Neural progenitor cell (in vitro differentiated cells): ENCODE measurements around the gene CEP170. TPM values are rescaled to one million over a fixed set of nuclear protein-coding genes. Genes with fewer than 3 reads are reported as not detected.
"Not testable (repeated sequence)": the region's sequence is repeated elsewhere in the genome, so short reads cannot be mapped to it uniquely, and the experiment has no call there.

Experiments
- DNase-seq: peaks from one replicate; pipeline ENCODE4 v3.0.0-alpha.2; 2016; ENCODE audit warnings: low spot score
- H2AFZ ChIP-seq: fragments of 200-600 bp; sonication (generic); replicated peaks from 2 replicates; pipeline ENCODE4 v1.6.1; 2016; ENCODE audit warnings: antibody characterized with exemption
- H3F3A ChIP-seq: fragments of 200-600 bp; sonication (generic); 2 replicates; pipeline ENCODE4 v1.6.1; 2016; ENCODE audit warnings: antibody characterized with exemption, low read depth
- H3K27ac ChIP-seq: fragments of 200-600 bp; sonication (generic); 2 replicates; pipeline ENCODE4 v1.5.1; 2016; ENCODE audit warnings: mild to moderate bottlenecking
- H3K27me3 ChIP-seq: fragments of 200-600 bp; sonication (generic); 2 replicates; pipeline ENCODE4 v1.6.1; 2016; ENCODE audit warnings: mild to moderate bottlenecking, moderate library complexity
- H3K36me3 ChIP-seq: fragments of 200-600 bp; sonication (generic); 2 replicates; pipeline ENCODE4 v1.5.1; 2016
- H3K4me1 ChIP-seq: fragments of 200-600 bp; sonication (generic); 2 replicates; pipeline ENCODE4 v1.6.1; 2016; ENCODE audit warnings: mixed run types
- H3K4me2 ChIP-seq: fragments of 200-600 bp; sonication (generic); 2 replicates; pipeline ENCODE4 v1.6.1; 2016
- H3K4me3 ChIP-seq: fragments of 200-600 bp; sonication (generic); 2 replicates; pipeline ENCODE4 v1.5.1; 2016
- H3K79me2 ChIP-seq: fragments of 200-600 bp; sonication (generic); 2 replicates; pipeline ENCODE4 v1.6.1; 2016; ENCODE audit warnings: low read depth
- H3K9ac ChIP-seq: fragments of 200-600 bp; sonication (generic); 2 replicates; pipeline ENCODE4 v1.6.1; 2016
- H3K9me3 ChIP-seq: fragments of 200-600 bp; sonication (generic); 2 replicates; pipeline ENCODE4 v1.5.1; 2016; ENCODE audit warnings: low read depth
- H4K20me1 ChIP-seq: fragments of 200-600 bp; sonication (generic); 2 replicates; pipeline ENCODE4 v1.6.1; 2016; ENCODE audit warnings: low read depth
- H3K27ac Mint-ChIP-seq: 3 replicates; pipeline ENCODE4 v1.8.0; 2021; ENCODE audit warnings: mixed read lengths
- H3K27me3 Mint-ChIP-seq: 2 replicates; pipeline ENCODE4 v1.8.0; 2022; ENCODE audit warnings: low read depth, mild to moderate bottlenecking, inconsistent platforms, moderate library complexity, mixed read lengths; ENCODE audit not compliant: insufficient read depth
- H3K36me3 Mint-ChIP-seq: 3 replicates; pipeline ENCODE4 v1.8.0; 2021; ENCODE audit warnings: mixed read lengths
- H3K4me1 Mint-ChIP-seq: 3 replicates; pipeline ENCODE4 v1.8.0; 2021; ENCODE audit warnings: mixed read lengths
- H3K4me3 Mint-ChIP-seq: 3 replicates; pipeline ENCODE4 v1.8.0; 2021; ENCODE audit warnings: mild to moderate bottlenecking, moderate library complexity, mixed read lengths
- H3K9me3 Mint-ChIP-seq: 3 replicates; pipeline ENCODE4 v1.8.0; 2020; ENCODE audit warnings: mixed read lengths
- CTCF ChIP-seq: fragments of 200-600 bp; sonication (generic); IDR thresholded peaks from 2 replicates; pipeline ENCODE4 v1.5.1; 2017; ENCODE audit warnings: antibody characterized with exemption, mild to moderate bottlenecking
- EZH2 ChIP-seq: fragments of 200-600 bp; sonication (generic); IDR thresholded peaks from 2 replicates; pipeline ENCODE4 v1.6.1; 2017; ENCODE audit warnings: antibody characterized with exemption, mild to moderate bottlenecking, moderate library complexity
- EZH2phosphoT487 ChIP-seq: fragments of 200-600 bp; sonication (generic); IDR thresholded peaks from 2 replicates; pipeline ENCODE4 v1.6.1; 2017; ENCODE audit warnings: antibody characterized with exemption
- total RNA-seq: library from RNA; depleted of rRNA; stranded (reverse); fragments of >200 nt; gene quantifications from 2 replicates; pipeline ENCODE4 v1.2.3, GENCODE V29; 2015; ENCODE audit warnings: low replicate concordance

CEP170 gene
- total RNA-seq, 1 donor from 2014 or later = 126 TPM

DNA sequence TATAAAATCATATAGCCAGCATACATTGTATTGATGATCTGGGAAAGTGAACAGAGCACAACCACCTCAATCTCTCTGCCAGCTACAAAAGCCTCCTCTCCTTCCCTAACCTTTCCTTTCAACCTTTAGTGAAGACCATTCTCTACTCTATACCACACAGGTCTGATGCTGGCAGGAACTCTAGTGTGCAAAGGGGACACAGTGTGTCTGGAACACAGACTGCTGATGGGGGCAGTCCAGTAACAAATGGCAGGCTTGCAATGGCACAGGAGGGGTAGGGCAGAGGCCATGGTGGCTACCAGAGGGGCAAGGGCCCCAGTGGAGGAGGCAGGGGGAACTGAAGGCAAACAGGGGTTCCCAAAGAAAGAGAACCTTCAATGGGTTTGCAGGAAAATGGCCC lies 37.0 kb downstream of the CEP170 start:
- peaks cover 70% of the 10 kb centered on the region for H3K79me2 ChIP-seq
- no peak for DNase-seq
- no peak overlapping the region for H2AFZ ChIP-seq
- no peak overlapping the region for H3K4me3 ChIP-seq
- no peaks in the 10 kb centered on the region for H3K9me3 ChIP-seq
- H3K4me1 Mint-ChIP-seq = no peaks in the 10 kb centered on the region
- TF ChIP-seq EZH2phosphoT487 (no peak), EZH2 (no peak), CTCF (no peak)
- H3K27ac Mint-ChIP-seq = no peak overlapping the region
- H3K9ac ChIP-seq = no peak overlapping the region
- H3K4me1 ChIP-seq = no peaks in the 10 kb centered on the region
- H3K36me3 ChIP-seq = peaks cover 21% of the 10 kb centered on the region
- peaks cover 71% of the 10 kb centered on the region for H3K36me3 Mint-ChIP-seq
- peaks cover 11% of the 10 kb centered on the region for H4K20me1 ChIP-seq
- H3K9me3 Mint-ChIP-seq = peaks cover 8% of the 10 kb centered on the region
- no peak overlapping the region for H3K27ac ChIP-seq
- H3K27me3 Mint-ChIP-seq = peaks cover 2% of the 10 kb centered on the region
- no peaks in the 10 kb centered on the region for H3F3A ChIP-seq
- no peaks in the 10 kb centered on the region for H3K27me3 ChIP-seq
- no peak overlapping the region for H3K4me3 Mint-ChIP-seq
- no peak overlapping the region for H3K4me2 ChIP-seq

- H3K36me3 Mint-ChIP-seq = peaks cover 69% of the 10 kb centered on the region
- Histone ChIP-seq H3K4me3 (no peak overlapping the region), H3K4me1 (no peaks in the 10 kb centered on the region), H4K20me1 (peaks cover 11% of the 10 kb centered on the region), H2AFZ (no peak overlapping the region), H3K4me2 (no peak overlapping the region), H3F3A (no peaks in the 10 kb centered on the region), H3K27ac (no peak overlapping the region), H3K36me3 (peaks cover 16% of the 10 kb centered on the region), H3K9me3 (no peaks in the 10 kb centered on the region), H3K79me2 (peaks cover 63% of the 10 kb centered on the region), H3K9ac (no peak overlapping the region), H3K27me3 (no peaks in the 10 kb centered on the region)
- H3K27ac Mint-ChIP-seq = no peak overlapping the region
- peaks cover 2% of the 10 kb centered on the region for H3K27me3 Mint-ChIP-seq
- no peak for TF ChIP-seq CTCF
- TF ChIP-seq EZH2phosphoT487 = no peak
- TF ChIP-seq EZH2 = no peak
- no peak overlapping the region for H3K4me3 Mint-ChIP-seq
- no peaks in the 10 kb centered on the region for H3K4me1 Mint-ChIP-seq
- no peak for DNase-seq
- peaks cover 7% of the 10 kb centered on the region for H3K9me3 Mint-ChIP-seq
Measured at GRCh38 chr1:243217349-243217748, 37.7 kb downstream of the CEP170 start.

DNA sequence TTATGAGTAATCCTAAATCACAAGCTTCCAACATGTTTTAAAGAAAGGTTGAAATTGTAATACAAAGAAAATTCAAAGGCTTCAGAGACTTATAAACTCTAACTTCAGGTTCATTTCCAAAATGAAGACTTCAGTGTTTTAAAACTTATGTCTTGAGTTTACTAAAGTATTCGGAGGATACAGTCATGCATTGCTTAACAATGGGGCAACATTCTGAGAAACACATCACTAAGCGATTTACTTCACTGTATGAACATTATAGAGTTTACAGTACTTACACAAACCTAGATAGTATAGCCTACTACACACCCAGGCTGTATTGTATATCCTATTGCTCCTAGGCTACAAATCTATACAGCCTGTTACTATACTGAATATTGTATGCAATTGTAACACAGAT lies 38.3 kb downstream of the CEP170 start:
- TF ChIP-seq EZH2phosphoT487 (no peak), CTCF (no peak), EZH2 (no peak)
- H4K20me1 ChIP-seq = peaks cover 11% of the 10 kb centered on the region
- Mint-ChIP-seq H3K9me3 (peaks cover 7% of the 10 kb centered on the region), H3K4me3 (no peak overlapping the region), H3K4me1 (no peaks in the 10 kb centered on the region), H3K36me3 (peaks cover 66% of the 10 kb centered on the region), H3K27me3 (peaks cover 2% of the 10 kb centered on the region), H3K27ac (no peak overlapping the region)
- H3K27ac ChIP-seq = no peak overlapping the region
- no peak overlapping the region for H2AFZ ChIP-seq
- H3K4me1 ChIP-seq = no peaks in the 10 kb centered on the region
- H3F3A ChIP-seq = no peaks in the 10 kb centered on the region
- peaks cover 10% of the 10 kb centered on the region for H3K36me3 ChIP-seq
- H3K27me3 ChIP-seq = no peaks in the 10 kb centered on the region
- no peak overlapping the region for H3K4me2 ChIP-seq
- no peaks in the 10 kb centered on the region for H3K9me3 ChIP-seq
- no peak overlapping the region for H3K4me3 ChIP-seq
- H3K9ac ChIP-seq = no peak overlapping the region
- no peak for DNase-seq
- H3K79me2 ChIP-seq = peaks cover 58% of the 10 kb centered on the region

DNA sequence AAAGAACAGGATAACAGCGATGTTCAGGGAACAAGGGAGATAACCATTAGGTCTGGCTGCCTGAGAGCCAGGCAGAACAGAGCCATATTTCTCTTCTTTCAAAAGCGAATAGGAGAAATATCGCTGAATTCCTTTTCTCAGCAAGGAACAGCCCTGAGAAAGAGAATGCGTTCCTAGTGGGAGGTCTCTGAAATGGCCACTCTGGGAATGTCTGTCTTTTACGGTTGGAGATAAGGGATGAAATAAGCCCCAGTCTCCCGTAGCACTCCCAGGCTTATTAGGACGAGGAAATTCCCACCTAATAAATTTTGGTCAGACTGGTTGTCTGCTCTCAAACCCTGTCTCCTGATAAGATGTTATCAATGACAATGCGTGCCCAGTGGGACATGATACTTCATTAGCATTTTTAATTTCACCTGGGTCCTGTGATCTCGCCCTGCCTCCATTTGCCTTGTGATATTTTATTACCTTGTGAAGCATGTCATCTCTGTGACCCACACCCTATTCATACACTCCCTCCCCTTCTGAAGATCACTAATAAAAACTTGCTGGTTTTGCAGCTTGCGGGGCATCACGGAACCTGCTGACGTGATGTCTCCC lies 39.7 kb downstream of the CEP170 start:
- H3K27me3 Mint-ChIP-seq, H3K9ac ChIP-seq, H3K27ac Mint-ChIP-seq, DNase-seq, H3F3A ChIP-seq, H3K9me3 Mint-ChIP-seq, H3K4me1 Mint-ChIP-seq, H3K27ac ChIP-seq, H2AFZ ChIP-seq, H3K4me3 Mint-ChIP-seq, H3K4me2 ChIP-seq, H3K4me1 ChIP-seq, H3K27me3 ChIP-seq, H3K9me3 ChIP-seq, H3K4me3 ChIP-seq, H3K36me3 ChIP-seq: not testable (repeated sequence)
- Histone ChIP-seq H4K20me1 (peaks cover 11% of the 10 kb centered on the region), H3K79me2 (peaks cover 56% of the 10 kb centered on the region)
- peaks cover 53% of the 10 kb centered on the region for H3K36me3 Mint-ChIP-seq
